ENCODE measurements around the gene MICALL1.

The MICALL1 gene, protein sequence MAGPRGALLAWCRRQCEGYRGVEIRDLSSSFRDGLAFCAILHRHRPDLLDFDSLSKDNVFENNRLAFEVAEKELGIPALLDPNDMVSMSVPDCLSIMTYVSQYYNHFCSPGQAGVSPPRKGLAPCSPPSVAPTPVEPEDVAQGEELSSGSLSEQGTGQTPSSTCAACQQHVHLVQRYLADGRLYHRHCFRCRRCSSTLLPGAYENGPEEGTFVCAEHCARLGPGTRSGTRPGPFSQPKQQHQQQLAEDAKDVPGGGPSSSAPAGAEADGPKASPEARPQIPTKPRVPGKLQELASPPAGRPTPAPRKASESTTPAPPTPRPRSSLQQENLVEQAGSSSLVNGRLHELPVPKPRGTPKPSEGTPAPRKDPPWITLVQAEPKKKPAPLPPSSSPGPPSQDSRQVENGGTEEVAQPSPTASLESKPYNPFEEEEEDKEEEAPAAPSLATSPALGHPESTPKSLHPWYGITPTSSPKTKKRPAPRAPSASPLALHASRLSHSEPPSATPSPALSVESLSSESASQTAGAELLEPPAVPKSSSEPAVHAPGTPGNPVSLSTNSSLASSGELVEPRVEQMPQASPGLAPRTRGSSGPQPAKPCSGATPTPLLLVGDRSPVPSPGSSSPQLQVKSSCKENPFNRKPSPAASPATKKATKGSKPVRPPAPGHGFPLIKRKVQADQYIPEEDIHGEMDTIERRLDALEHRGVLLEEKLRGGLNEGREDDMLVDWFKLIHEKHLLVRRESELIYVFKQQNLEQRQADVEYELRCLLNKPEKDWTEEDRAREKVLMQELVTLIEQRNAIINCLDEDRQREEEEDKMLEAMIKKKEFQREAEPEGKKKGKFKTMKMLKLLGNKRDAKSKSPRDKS

DNA sequence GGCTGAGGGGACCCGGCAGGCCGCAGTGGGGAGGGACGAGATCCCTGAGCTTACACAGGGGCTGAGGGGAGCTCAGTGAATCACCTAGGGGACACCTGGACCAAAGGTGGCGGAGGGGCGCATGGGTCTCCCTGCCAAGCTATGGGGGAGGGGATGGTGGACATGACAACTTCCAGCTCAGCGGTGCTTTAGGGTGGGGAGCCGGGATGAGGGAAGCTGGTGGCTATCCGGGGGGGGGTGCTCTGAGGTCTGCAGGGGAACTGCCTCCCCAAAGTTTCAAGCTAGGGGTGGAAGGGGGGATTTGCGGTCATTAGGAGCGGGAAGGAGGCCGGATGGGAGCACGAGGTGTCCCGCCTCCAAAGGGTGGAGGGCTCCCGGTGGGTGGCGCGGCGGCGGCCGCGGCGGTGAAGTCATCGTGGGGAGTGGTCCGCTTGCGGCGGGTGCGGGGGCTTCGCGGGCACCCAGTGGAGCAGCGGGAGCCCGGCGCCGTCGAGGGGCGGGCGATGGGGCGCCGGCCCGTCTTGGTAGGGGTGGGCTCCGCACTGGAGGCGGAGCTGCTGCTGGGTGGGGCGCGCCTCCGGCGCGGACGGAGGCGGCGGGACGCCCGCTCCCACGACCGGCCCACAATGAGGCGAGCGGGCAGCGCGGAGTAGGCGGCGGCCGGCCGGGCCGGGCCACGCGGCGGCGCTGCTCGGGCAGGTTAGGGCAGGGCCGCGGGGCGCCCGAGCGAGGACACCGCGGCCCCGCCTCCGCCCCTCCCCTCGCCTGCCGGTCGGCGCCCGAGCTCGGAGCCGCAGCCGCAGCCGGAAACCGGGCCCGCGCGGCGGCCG is at the start of gene MICALL1:
MICALL1 (plus strand) TSS at position 764 of the 830 bp plus-strand sequence. CDS start 126 bp downstream, outside the sequence.
- DNase-seq: peak; percentile 25

DNA sequence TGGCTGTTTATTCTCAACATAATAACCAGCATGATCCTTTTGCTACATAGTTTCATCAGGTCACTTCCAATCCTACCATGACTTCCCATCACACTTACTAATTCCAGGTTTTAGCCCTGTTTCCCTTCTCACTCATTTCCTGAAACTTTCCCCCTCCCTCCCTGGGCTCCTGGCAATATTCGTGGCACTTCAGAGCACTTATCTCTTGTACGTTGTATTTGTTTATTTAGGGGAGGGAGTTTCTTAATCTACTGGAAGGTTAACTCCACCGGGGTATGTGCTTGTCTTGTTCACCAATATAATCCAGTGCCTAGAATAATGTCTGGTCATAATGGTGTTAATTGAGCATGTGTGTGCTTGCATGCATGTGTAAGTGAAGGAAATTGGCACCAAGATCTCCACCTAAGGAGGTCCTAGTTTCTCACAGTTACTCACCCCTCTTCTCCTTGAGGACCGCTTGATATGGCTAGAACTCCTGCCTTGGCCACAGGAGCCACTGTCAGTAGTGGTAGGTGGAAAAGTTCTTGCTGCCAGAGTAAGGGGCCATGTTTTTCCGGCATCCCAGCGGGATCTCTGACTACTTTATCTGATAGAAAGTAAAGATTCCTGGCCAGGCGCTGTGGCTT is 45.2 kb upstream of the MICALL1 start:
- no peak for DNase-seq

DNA sequence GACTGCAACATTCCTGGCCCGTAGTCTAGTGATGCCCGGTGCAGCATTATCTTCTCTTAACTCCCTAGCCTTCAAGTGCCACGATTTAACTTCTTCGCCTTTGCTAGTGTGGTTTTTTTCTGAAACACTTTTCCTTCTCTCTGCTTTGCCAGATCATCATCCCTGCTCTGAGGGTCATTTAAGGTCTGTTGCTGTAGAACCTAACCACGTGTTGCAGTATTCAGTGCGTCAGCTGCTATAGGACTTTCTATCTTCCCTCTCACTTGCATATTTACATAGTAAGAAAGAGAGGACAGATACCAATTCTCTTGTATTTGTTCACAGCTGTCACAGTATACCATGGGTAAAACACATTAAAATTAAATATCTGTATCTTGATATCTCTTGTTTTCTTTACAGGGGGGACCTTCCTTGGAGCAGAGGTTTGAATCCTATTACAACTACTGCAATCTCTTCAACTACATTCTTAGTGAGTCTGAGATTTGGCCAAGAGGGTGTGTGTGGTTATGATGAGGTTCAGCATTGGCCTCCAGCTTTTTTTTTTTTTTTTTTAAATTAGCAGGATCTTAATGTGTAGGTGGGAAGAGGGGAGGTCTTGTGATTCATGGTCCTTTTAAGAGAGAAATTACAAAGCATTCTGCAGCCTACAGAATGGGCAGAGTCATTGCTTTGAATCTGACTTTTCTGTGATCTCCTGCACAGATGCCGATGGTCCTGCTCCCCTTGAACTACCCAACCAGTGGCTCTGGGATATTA is 43.3 kb upstream of the MICALL1 start:
- DNase-seq: no peak

DNA sequence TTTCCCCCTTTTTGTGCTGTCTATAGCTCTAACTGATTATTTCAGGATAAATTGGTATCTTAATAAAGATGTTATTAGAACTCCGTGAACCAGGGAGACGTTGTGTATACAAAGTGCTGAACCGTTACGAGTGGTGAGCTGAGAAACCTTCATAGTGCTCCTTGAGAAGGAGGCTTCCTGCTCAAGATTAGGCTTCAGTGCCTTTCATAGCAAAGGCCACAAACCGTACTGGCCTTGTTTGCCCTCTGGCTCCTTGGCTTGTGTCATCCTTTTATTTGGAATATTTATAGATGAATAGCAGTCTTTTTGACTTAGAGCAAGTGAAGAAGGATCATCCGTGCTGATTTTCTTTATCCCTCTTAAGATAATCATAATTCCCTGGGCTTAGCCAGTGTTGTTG is 40.6 kb upstream of the MICALL1 start:
- no peak for DNase-seq

DNA sequence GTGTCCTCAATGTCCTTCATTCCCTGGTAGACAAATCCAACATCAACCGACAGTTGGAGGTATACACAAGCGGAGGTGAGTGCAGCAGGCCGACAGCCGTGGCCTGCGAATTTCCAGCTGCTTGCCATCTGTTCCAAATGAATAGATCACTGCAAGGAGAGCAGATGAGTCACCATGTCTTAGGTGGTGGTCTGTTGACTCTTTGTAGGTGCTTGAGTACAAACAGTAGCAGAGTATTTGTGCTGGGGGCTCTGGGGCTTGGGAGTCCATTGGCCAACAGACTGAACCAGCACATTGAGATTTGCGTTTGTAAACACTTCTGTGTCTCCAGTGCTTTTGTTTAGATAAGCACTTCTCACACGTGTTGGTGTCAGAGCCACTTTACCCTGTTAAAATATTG is 35.8 kb upstream of the MICALL1 start:
- no peak for DNase-seq

DNA sequence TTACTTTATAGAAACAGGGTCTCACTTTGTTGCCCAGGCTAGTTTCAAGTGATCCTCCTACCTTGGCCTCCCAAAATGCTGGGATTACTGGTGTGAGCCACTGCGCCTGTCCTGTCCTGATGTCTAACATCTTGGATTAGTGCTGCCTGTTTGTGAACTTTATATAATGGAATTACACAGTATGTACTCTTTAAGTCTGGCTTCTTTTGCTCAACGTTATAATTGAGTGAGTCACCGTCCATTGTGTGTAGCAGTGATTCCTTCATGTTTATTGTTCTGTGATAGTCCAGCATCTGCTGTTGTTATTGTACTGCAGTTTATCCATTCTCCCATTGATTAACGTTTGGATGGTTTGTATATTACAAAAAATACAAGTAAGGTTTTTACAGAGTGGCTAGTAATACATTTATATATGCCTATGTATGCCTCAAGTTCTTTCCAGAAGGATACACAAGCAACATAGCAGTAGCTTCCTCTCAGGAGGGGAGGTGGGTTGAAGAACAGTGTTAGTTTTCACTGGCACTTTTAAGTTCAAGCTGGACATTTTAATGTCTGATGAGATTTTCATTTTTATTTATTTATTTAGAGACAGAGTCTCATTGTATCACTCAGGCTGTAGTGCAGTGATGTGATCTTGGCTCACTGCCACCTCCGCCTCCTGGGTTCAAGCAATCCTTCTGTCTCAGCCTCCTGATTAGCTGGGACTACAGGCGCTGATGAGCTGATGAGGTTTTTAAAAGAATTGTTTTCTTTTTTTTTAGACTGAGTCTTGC is 25.2 kb upstream of the MICALL1 start:
- no peak for DNase-seq

DNA sequence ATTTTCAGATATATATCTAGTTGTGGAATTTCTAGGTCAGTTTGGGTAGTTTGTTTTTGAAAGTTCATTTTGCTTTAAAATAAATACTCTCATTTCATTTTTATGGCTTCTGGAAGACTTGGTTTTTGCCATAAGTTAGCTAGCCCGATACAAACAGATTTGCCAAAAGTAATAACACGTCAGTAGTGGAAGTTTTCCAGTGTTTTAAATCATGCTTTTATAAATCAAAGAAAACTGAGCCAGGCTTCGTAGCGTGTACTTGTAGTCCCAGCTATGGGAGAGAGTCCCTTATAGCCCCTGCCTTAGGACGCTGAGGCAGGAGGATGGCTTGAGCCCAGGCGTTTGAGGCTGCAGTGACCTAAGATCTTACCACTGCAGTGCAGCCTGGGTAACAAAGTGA is 21.7 kb upstream of the MICALL1 start:
- no peak for DNase-seq

DNA sequence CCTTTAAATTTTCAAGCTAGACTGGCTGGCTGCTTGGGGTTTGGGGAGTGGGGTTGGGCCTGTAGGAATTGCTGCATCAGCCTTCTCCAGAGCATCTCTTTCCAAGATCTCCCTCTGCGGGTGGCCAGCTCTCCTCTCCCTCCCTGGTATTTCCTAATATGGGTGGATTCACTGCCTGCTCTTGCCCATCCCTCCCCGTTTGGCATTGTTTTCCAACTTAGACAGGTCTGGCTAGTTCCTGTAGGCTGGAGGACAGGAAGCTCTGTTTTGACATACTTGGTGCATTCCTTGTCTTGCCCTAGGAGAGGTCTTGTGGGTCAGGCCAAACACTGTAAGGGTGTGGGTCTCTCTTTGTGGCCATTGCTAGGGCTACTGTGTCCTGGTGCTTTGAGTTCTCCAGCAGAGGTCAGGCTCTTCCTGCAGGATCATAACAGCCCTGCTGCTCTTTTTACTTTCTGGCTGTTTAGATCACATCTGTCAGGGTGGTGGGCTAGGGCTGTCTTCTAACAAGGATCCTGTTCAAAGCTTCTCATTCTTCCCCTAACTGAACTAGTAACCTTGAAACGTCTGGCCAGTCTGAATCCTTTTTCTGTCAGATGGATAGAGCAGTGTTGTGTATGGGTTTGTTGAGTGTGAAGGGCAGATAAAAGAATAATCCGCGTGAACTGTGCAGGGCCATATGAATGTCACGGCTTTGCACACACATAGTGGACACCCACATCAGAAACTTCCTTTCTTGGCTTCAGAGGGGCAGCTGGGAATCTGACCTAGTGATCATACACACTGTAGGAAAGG is 18.3 kb upstream of the MICALL1 start:
- no peak for DNase-seq

DNA sequence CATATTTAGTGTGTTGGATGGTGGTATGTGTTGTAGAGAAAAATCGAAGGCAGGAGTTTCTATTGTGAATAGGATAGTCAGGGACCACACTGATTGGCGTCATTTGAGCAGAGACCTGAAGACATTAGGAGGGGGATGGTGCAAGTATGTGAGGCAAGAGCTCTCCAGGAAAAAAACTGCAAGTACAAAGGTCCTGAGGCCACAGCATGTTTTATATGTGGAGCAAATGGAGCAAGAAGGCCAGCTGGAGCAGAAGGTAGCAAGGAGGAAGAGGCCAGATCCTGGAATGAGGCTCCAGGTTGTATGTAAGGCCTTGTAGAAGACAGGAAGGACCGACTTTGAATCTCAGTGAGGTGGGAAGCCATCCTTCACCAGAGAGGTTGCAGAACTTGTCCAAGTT is 14.2 kb upstream of the MICALL1 start:
- no peak for DNase-seq

DNA sequence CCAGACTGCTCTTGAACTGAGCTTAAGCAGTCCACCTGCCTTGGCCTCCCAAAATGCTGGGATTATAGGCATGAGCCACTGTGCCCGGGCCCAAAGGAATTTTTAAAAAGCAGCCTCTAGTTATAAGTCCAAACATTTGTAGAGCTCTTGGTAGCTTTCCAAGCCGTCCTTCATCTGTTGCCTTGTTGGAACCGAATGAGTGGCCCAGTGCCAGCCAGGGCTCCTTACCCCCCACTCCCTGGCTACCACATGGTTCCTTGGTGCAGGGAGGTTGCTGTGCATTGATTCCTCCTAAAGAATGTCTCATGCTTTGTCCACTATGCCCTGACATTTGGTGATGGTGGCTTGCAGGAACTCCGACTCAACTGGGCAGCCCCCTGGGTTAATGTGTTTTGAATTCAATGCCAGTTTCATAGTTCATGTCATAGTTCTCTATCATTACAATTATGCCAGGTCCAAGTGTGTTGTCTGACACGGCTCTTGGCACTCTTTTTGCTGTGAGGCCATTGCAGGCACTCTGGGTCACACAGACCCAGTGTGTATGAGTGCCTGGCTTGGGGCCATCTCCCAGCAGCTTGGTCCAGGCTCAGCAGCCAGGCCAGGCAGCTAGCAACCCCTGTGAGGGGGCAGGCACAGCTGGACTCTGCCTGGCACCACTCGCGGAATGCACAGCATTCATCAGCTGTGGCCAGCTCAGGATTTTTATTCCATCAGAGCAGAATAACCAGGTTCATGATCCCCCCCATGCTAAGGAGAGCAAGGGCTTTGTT is 13.3 kb upstream of the MICALL1 start:
- DNase-seq: no peak

DNA sequence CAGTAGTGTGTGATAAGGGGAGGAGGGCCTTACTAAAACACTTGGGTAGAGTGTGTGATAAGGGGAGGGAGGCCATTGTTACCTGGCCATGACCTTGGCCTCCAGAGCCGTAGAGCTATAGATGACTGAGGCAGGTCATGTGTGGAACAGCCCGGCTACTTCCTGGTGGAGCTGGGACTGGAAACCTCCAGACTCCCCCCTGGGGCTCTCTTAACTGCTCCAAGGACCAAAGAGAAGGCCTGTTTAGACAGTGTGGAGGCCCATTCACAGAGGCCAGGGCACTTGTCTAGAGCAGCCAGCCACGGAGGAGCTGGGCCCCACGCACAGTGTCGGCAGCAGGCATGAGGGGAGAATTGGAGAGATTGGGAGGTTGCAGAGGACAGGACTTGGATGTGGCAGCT is 12.5 kb upstream of the MICALL1 start:
- DNase-seq: no peak

DNA sequence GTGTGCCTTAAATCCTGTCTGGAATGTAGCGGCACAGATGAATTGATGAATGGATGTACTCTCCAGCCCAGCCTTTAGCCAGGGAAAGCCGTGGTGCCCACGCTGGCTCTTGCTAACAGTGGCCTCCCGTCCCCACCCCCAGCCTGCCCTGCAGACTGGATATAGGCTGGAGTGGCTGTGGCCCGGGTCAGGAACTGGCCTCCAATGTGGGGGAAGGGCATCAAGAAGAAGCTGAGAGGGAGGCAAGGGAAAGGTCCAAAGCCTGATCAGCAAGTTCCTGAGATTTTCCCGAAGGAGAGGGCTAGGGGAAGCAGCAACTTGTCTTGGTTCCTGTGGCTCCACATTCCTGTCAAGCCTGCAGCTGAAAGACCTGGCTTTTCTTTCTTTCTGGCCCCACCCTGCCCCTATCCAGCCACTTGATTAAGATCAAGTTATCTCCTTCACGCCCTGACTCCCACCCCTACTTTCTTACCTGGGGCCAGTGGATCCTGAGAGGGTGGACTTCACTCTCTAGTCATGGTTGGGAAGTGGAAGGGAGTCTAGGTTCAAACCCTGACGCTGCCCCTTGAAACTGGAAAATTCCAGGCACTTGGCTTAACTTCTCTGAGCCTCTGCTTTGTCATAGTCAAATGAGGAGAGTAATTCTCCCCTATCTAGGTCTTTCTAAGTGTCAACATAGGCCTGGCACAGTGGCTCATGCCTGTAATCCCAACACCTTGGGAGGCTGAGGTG is 11.0 kb upstream of the MICALL1 start:
- DNase-seq: no peak

DNA sequence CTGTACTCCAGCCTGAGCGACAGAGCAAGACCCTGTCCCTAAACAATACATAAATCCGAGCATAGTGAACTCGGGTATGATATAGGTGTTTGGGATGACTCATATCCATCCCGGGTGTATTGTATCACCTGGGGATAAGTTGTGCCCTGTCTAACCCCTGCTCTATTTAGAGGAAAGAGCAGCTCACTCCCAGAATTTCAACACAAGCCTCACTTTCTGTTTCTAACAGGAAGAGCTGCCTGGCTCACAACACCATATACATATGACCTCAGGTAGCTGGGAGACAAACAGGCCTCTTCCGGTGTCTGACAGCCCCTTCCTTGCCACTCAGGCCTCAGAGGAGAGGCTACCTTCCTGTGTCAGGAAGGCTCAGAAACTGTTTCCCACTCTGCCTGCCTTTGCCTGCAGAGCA is 9.9 kb upstream of the MICALL1 start:
- DNase-seq: no peak

DNA sequence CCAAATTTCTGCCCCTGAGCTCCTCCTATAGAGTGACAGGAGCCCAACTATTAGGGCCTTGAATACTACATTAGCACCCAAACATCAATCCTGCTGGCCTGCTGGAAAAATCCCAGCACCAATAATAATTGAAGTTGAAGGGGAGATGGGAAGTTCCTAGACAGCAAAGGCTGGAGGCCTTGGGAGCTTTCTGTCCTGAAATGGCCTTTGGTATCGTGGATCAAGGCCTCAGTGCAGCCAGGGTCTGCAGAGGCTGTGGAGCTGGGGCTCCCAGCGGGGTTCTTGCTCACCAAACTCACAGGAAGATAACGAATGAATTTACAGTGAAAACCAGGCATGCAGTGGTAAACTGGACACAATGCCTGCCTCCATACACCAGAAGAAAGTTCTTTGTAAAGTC is 9.2 kb upstream of the MICALL1 start:
- DNase-seq: no peak

DNA sequence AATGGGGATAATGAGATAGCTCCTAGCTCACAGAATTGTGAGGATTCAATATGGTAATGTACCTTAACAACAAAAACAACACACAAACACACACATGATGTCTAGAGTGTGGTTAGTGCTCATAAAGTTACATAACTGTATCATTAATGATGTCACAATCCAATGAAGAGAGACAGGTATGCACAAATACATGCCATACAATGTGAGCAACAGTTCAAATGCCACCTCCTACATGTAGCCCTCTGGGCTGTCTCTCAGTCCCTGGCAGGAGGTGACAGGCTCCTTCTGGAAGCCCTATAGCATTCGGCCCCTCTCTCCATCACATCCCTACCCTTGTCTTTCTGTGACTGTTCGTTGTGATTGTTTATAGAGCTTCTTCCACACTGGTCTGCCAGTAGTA is 8.3 kb upstream of the MICALL1 start:
- DNase-seq: no peak

DNA sequence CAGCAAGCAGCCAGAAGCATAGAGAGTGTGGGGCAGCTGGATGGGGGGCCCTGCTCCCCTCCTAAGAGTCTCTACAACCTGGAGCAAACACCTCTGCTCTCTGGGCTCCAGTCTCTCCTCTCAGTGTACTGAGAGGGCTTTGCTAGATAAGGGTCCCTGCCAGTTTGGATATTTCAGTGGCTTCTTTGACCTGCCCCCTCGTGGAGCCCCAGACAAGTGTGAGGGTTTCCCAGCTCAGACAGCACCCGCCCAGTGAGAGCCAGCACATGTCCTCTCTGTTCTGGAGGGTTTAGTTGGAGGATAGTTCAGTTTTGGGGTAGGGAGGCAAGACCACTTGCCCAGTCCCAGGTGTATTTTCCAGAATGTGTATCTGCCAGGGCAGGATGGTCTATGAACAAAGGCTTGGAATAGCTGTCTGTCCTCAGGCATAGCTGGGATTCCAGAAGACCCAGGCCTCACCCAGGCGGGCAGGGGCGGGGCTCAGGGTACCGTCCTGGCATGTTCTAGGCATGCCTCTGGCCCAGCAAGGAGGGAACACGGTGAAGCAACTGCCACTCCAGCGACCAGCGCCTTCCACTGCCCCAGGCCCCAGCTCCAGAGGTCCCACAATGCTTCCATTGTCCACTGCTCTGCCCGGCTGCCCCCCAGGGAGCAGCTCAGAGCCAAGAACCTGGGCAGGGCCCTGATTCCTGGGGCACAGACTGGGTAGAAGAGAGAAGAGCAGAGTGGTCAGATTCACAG is 7.5 kb upstream of the MICALL1 start:
- no peak for DNase-seq

DNA sequence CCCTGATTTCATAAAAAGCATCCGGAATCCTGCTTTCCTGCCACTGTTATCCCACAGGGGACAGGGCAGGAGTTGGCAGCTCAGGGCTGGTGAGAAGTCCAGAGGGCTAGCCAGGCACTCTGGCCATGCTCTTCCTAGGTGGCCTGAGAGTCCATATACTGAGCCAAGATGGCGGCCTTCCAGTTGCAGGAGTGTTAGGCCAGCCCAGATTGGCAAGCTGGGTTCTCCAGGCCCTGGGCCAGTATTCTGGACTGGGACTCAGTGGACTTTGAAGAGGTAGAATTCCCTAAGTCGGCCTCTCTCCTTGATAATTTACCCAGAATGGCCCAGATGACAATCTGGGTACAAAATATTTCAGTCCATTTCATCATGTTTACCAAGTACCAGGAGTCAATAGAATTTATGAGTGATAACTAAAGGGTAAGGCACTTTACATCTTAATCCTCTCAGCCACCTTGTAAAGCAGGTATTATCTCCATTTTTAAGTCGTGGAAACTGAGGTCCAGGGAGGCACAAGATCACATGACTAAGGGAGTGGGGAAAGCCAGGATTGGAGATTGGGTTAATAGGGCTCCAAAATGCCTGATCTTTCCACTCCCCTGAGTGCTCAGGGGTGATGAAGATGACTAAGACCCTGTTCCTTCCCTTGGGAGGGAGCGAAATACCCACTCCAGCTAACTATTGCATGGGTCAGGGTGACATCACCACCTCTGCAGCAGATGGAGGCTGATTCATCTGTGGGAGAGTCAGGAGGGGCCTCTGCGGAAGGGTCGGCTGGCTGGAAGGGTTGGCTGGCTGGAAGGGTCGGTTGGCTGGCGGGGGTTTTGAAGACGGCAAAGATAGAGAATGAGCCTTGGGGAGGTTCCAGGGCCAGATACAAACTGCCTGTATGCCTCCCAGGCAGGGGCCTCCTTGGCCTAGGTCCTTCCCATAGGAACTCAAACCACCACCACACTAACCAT is 1.2 kb upstream of the MICALL1 start:
- no peak for DNase-seq

Measured in NCI-H2107 (cell line).